ENCODE results near the gene FAM83C. TPM values are rescaled to one million over a fixed set of nuclear protein-coding genes. Genes with fewer than 3 reads are reported as not detected.

The FAM83C gene
- total RNA-seq, result not detected in 2 replicates

GRCh38 chr20:35291654-35292503 is at the start of gene FAM83C:
TSS of gene FAM83C (minus strand) at chr20:35292425. CDS start at chr20:35292304, 121 bp downstream.

DNA sequence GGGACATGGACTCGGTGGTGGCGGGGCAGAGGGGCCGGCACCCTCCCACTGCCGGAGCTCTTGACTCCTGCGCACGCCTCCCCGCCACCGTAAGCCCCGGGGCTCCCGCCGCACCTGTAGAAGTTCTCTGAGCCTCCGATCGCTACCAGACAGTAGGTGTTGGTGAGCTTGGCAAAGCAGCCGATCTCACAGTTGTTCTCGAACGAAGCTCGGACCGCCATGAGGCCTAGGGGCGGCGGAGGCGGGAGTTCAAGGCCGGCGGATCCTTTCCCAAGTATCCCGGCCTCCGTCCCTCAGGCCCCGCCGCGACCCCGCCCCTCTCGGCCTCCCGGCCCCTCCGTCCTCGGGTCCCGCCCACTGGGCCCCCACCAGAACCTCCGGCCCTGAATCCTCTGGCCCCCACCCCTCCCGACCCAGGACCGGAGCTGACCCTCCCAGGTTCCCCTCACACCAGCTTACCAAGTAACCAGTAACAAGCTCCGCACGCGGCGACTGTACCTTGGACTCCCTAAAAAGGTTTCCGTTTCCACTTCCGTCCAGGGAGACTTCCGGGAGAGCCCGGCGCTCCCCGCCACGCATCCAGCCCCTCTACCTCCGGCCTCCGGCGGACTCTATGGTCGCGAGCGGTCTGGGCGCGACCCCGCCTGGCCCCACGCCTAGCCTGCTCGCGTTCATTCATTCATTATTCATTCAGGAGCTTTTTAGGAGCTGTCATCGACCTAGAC is 7.8 kb downstream of the FAM83C start, which contains the start of gene EIF6:
EIF6 (minus strand) TSS at position 506 of the 725 bp plus-strand sequence; CDS start at position 221, 285 bp downstream.

GRCh38 chr20:35277531-35278395 is 14.5 kb downstream of the FAM83C start, which contains the start of gene MMP24OS:
TSS of gene MMP24OS (minus strand) at chr20:35278122. CDS start at chr20:35277929, 193 bp downstream.

Other genes with a start within 250 kb of the FAM83C start
- 87.3 and 95.9 TPM in 2 replicates for gene TRPC4AP, start 199.6 kb downstream of the FAM83C start, total RNA-seq
- 70.5 and 90.3 TPM in 2 replicates for gene EDEM2, start 145.1 kb downstream of the FAM83C start, total RNA-seq
- 37.7 and 45.4 TPM in 2 replicates for gene PROCR, start 120.4 kb downstream of the FAM83C start, total RNA-seq
- gene MMP24, start 65.7 kb downstream of the FAM83C start, total RNA-seq, result 0.89 and 1.0 TPM in 2 replicates
- 17.5 and 21.5 TPM in 2 replicates for gene MMP24OS, start 14.3 kb downstream of the FAM83C start, total RNA-seq
- 91.5 and 107 TPM in 2 replicates for gene EIF6, start 7.7 kb downstream of the FAM83C start, total RNA-seq
- gene UQCC1, start 119.5 kb upstream of the FAM83C start, total RNA-seq, result 19.0 and 25.0 TPM in 2 replicates
- 1.1 and 1.2 TPM in 2 replicates for gene GDF5, start 145.8 kb upstream of the FAM83C start, total RNA-seq
- 34.7 and 50.5 TPM in 2 replicates for gene CEP250, start 163.2 kb upstream of the FAM83C start, total RNA-seq
- not detected in 2 replicates for gene C20orf173, start 237.2 kb upstream of the FAM83C start, total RNA-seq
- gene ERGIC3, start 249.7 kb upstream of the FAM83C start, total RNA-seq, result 398 and 804 TPM in 2 replicates